SK-N-SH (cell line): ENCODE results near the gene SGF29.

ENCODE experiments used
- GABPA ChIP-seq: IDR thresholded peaks from 2 replicates; pipeline ENCODE4 v1.4.0; 2012; ENCODE audit warnings: low read depth, mild to moderate bottlenecking
- SIN3A ChIP-seq: IDR thresholded peaks from 2 replicates; pipeline ENCODE4 v1.6.1; 2012; ENCODE audit warnings: low read depth, mild to moderate bottlenecking, low read length, moderate library complexity, borderline replicate concordance
- TF ChIP-seq, protein P1 (sequence below): IDR thresholded peaks from 2 replicates; pipeline ENCODE4 v1.4.0; 2012; ENCODE audit warnings: low read depth

DNA sequence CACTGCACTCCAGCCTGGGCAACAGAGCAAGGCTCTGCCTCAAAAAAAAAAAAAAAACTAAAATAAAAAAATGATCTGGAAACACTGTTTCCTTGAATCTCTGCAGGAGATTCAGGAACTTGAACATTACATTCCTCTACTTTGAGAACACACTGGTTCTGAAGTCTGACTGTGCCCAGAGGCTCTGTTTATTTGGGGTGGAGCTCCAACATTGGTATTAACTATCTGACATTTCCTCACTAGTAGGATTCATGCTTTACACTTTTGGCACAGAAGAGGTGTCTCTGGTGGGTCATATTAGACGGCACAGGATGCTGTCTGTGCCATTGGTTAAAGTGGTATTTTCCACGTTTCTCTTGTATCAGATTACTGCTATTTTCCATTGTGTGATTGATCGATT, 32.7 kb downstream of the SGF29 start:
- TF ChIP-seq GABPA (no peak), SIN3A (no peak)
- TF ChIP-seq, protein P1, sequence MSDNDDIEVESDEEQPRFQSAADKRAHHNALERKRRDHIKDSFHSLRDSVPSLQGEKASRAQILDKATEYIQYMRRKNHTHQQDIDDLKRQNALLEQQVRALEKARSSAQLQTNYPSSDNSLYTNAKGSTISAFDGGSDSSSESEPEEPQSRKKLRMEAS, result no peak
